H54 (cell line): ENCODE results near the gene HOXD13.

ENCODE experiments used
- DNase-seq: peaks from one replicate; pipeline ENCODE4 v3.0.0; 2011; ENCODE audit warnings: low spot score, mixed read lengths; ENCODE audit not compliant: insufficient read length
- FAIRE-seq: peaks from 3 replicates; lab custom pipeline; 2011; peaks lifted over from hg19 to GRCh38; lab: Jason Lieb, UNC
- POLR2A ChIP-seq: IDR thresholded peaks from 2 replicates; pipeline ENCODE4 v1.6.1; 2011; ENCODE audit warnings: low read depth, mild to moderate bottlenecking, low read length

HOXD13 gene

DNA sequence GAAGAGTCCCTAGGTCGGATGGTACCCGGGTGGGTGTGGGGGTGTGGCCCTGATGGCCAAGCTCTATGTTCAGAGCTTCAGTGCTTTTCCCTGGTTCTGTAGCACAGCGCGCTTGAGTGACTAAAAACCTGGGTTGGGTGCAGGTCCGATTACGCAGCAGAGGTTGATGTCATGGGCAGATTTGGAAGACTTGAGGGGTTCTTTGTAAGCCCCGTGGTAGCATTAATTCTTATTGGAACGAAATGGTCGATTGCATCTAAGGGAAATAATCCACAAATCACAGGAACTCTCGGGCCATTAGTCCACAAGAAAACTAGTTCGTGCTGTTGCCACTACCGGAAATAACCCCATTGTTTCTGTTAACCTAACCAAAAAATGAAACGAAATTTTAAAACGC, 46.0 kb downstream of the HOXD13 start:
- DNase-seq = no peak
- FAIRE-seq = no peak
- no peak for TF ChIP-seq POLR2A

DNA sequence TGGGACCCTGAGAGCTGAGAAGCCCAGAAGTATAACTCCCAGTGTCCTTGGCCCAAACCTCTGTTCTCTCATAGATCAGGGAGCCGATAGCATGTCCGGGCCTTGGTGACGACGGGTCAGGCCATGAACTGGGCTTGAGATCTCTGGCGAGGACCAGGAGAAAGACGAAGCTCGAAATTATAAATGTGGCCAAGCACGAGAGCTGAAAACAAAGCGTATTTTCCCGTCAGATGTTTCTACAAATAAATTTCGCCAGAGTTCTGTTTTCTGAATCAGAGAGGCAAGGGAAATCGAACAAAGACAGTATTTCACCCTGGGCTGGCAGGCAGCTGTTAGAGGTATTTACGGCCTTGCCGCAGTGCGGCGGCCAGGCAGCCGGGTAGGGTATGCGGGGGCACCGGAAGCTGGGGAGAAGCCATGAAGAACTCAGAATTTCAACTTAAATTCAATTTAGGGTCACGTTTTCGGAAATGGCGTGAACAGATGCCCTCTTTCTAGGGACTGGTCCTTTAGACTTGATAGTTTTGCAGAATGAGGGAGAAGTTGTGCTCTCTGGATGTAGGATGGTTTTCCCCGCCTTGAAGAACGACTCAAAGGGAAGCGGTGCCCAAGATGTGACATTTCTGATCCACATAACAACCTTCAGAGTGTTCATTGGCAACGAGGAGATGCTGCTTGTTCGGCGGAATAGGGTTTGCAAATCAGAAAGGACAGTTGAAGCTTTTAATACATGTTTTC, 46.6 kb downstream of the HOXD13 start:
- DNase-seq = no peak
- FAIRE-seq = no peak
- TF ChIP-seq POLR2A = no peak

DNA sequence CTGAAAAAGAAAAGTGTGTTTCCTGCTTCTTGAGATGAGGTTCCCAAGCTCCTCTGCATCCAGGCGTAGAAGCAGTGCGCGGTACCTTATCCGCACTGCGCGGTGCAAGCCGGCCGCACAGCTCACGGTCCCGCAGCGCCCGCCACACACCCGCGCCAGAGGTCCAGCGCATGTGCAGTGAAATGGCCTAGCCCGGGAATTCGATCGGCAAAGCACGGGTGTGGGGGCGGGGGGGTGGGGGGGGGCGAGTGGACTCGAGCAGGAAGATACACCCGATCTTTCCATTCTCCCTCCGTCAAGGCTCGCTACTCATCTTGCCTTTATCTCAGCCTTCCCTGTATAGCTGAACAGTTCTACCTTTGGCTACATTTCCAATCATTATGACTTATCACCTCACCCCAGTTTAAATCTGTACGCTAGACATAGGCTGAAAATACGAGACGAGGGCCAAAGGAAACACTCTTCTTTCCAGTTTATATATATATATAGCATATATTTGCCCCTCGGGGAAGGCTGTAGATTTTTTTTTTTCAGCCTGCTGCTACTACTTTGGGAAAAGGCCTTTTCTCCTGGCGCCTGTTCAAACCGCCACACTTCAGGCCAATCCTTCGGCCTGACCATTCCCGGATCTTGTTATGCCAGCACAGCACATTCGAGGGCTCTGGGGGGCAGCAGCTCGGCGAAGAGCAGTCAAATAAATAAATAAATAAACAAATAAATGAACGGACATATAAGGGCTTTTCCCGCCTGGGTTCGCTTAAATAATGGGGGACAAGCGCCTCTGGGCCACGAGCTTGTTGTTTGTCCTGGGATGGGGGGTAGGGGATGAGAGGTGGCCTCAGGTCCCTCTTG, 47.4 kb downstream of the HOXD13 start:
- no peak for FAIRE-seq
- DNase-seq = no peak
- no peak for TF ChIP-seq POLR2A

DNA sequence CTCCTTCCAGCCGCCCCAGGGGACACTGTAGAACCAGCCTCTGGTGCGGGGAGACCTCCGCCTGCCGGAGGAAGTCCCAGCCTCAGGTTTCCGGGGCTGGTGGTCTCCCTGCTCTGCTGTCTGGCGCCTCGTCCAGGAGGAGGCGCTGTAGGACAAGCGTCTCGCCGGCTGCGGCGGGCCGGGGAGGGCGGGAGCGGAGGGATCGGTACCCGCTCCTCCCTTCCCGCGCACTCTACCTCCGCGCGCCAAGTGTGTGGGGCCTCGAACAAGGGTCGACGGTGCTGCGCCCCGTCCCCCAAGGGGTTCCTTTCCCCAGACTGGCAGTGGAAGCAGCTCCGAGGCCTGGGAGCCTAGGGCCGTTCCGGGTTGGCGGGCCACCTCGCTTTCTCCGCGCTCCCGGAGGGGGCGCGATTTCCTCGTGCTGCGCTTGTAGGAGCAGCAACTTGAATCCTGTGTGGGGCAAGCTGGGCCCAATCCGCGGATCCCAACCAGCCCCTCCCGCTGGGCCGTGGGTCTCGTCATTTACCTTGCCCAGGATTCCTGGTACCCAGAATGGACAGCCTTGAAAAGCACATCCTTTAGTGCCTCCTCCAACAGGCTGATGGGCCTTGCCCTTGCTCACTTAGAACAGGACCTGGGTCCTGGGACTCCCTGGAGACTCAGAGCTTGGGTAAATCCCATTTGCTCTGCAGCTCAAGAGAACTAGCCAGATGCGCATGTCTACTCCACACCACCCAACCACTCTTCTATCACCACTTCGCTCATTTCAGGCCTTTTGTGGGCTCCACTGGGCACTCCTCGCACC, 48.2 kb downstream of the HOXD13 start:
- peak; percentile 59 for DNase-seq
- no peak for FAIRE-seq
- peak; percentile 15; the same call in 1 of the 2 replicates for TF ChIP-seq POLR2A

DNA sequence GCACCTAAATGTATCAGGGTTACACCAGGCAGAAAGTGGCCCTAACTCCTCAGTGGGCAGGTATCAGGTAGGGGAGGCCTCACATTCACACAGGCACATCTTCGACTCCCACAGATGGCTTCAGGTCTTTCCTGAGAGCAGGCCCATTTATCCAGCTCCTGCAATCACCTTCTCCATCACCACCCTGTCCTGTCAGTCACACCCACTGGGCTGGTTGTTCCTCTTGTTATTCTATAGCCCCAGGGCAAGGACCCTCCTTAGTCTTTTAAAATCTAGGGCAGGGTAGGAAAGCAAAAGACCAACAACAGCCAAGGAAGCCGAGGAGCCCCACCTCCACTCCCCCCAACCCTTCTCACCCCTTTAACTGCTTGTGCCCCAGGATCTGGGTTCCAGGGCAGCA, 49.8 kb downstream of the HOXD13 start:
- FAIRE-seq (no peak), DNase-seq (no peak)
- no peak for TF ChIP-seq POLR2A
